ENCODE data around the gene PDXDC1.
"Not testable (repeated sequence)": the region's sequence is repeated elsewhere in the genome, so short reads cannot be mapped to it uniquely, and the experiment has no call there.

- not testable (repeated sequence) for TF ChIP-seq EGR1 (IDR thresholded peaks at IDR 0.05; ENCODE audit: low read depth); CTCF (IDR thresholded peaks at IDR 0.05 in 2 of 3, conservative IDR thresholded peaks at IDR 0.05 in 1 of 3; ENCODE audit: borderline replicate concordance in 1 of 3, insufficient read depth in 1 of 3, low read depth in 2 of 3, low read length in 2 of 3); TCF7L2 (IDR thresholded peaks at IDR 0.05; ENCODE audit: borderline replicate concordance, extremely low read depth, insufficient read depth, insufficient read length); POLR2A (IDR thresholded peaks at IDR 0.05; ENCODE audit: borderline replicate concordance, extremely low read depth, insufficient read depth, insufficient read length); POLR2AphosphoS5 (IDR thresholded peaks at IDR 0.05; ENCODE audit: low read depth, low read length); ATF3 (IDR thresholded peaks at IDR 0.05)
These were observed 182.8 kb downstream of the PDXDC1 start for GRCh38 chr16:15157644-15158043.
